H9 (cell line): Measurements from ENCODE around the gene MITD1. TPM values are rescaled to one million over a fixed set of nuclear protein-coding genes. Genes with fewer than 3 reads are reported as not detected.

ENCODE experiments used
- DNase-seq: peaks from one replicate; pipeline ENCODE4 v3.0.0-alpha.2; 2017
- H2AFZ ChIP-seq: one replicate; pipeline ENCODE4 v1.6.1; 2013; ENCODE audit warnings: mild to moderate bottlenecking, low read length, control low read depth, moderate library complexity
- H2AK5ac ChIP-seq: 2 replicates; pipeline ENCODE4 v1.6.1; 2013; ENCODE audit warnings: low read length, control low read depth, mixed read lengths; ENCODE audit not compliant: insufficient read length
- H2BK120ac ChIP-seq: one replicate; pipeline ENCODE4 v1.6.1; 2013; ENCODE audit warnings: low read depth, mild to moderate bottlenecking, low read length, control low read depth, inconsistent platforms; ENCODE audit not compliant: poor library complexity, severe bottlenecking
- H2BK12ac ChIP-seq: 2 replicates; pipeline ENCODE4 v1.6.1; 2013; ENCODE audit warnings: low read length, control low read depth, mixed read lengths, low read depth; ENCODE audit not compliant: insufficient read length
- H2BK15ac ChIP-seq: 2 replicates; pipeline ENCODE4 v1.6.1; 2013; ENCODE audit warnings: low read depth, low read length, control low read depth
- H2BK20ac ChIP-seq: one replicate; pipeline ENCODE4 v1.6.1; 2013; ENCODE audit warnings: low read depth, mild to moderate bottlenecking, low read length, control low read depth, inconsistent platforms; ENCODE audit not compliant: poor library complexity, severe bottlenecking
- H2BK5ac ChIP-seq: 2 replicates; pipeline ENCODE4 v1.6.1; 2013; ENCODE audit warnings: low read length, control low read depth, mixed read lengths; ENCODE audit not compliant: insufficient read length
- H3K14ac ChIP-seq: 2 replicates; pipeline ENCODE4 v1.6.1; 2013; ENCODE audit warnings: low read length, control low read depth; ENCODE audit not compliant: insufficient read depth
- H3K18ac ChIP-seq: 2 replicates; pipeline ENCODE4 v1.6.1; 2013; ENCODE audit warnings: low read depth, mild to moderate bottlenecking, mixed read lengths, low read length, control low read depth; ENCODE audit not compliant: insufficient read length
- H3K23ac ChIP-seq: 2 replicates; pipeline ENCODE4 v1.6.1; 2013; ENCODE audit warnings: low read length, control low read depth, mixed read lengths, low read depth; ENCODE audit not compliant: insufficient read length
- H3K23me2 ChIP-seq: 2 replicates; pipeline ENCODE4 v1.6.1; 2013; ENCODE audit warnings: low read depth, mild to moderate bottlenecking, mixed read lengths, low read length, control low read depth; ENCODE audit not compliant: insufficient read length, poor library complexity, severe bottlenecking
- H3K27ac ChIP-seq: 2 replicates; pipeline ENCODE4 v1.5.1; 2013; ENCODE audit warnings: low read length, control low read depth, mixed read lengths, low read depth; ENCODE audit not compliant: insufficient read length
- H3K27me3 ChIP-seq: 2 replicates; pipeline ENCODE4 v1.6.1; 2013; ENCODE audit warnings: low read length, control low read depth, inconsistent platforms; ENCODE audit not compliant: insufficient read depth
- H3K4ac ChIP-seq: 2 replicates; pipeline ENCODE4 v1.6.1; 2013; ENCODE audit warnings: low read depth, mild to moderate bottlenecking, control low read depth, inconsistent platforms, low read length, moderate library complexity
- H3K4me1 ChIP-seq: 2 replicates; pipeline ENCODE4 v1.6.1; 2013; ENCODE audit warnings: low read length, control low read depth, inconsistent platforms; ENCODE audit not compliant: insufficient read depth
- H3K4me2 ChIP-seq: 2 replicates; pipeline ENCODE4 v1.6.1; 2013; ENCODE audit warnings: low read length, control low read depth, mixed read lengths; ENCODE audit not compliant: insufficient read length, insufficient read depth
- H3K56ac ChIP-seq: 2 replicates; pipeline ENCODE4 v1.6.1; 2013; ENCODE audit warnings: low read depth, mild to moderate bottlenecking, mixed read lengths, low read length, control low read depth; ENCODE audit not compliant: insufficient read length
- H3K79me1 ChIP-seq: 2 replicates; pipeline ENCODE4 v1.6.1; 2013; ENCODE audit warnings: low read depth, mild to moderate bottlenecking, moderate library complexity, low read length, control low read depth, inconsistent platforms; ENCODE audit not compliant: insufficient read depth, poor library complexity, severe bottlenecking
- H3K79me2 ChIP-seq: 2 replicates; pipeline ENCODE4 v1.6.1; 2013; ENCODE audit warnings: low read length, control low read depth, inconsistent platforms; ENCODE audit not compliant: insufficient read depth
- H3K9ac ChIP-seq: 2 replicates; pipeline ENCODE4 v1.6.1; 2013; ENCODE audit warnings: low read length, control low read depth, mixed read lengths; ENCODE audit not compliant: insufficient read length; ENCODE audit errors: extremely low read depth
- H3K9me3 ChIP-seq: one replicate; pipeline ENCODE4 v1.6.1; 2013; ENCODE audit warnings: low read depth, low read length, inconsistent platforms; ENCODE audit not compliant: control insufficient read depth
- H3T11ph ChIP-seq: one replicate; pipeline ENCODE4 v1.6.1; 2013; ENCODE audit warnings: mild to moderate bottlenecking, low read length, control low read depth, inconsistent platforms
- H4K20me1 ChIP-seq: one replicate; pipeline ENCODE4 v1.6.1; 2013; ENCODE audit not compliant: control insufficient read depth, insufficient read length, insufficient read depth
- H4K5ac ChIP-seq: 2 replicates; pipeline ENCODE4 v1.6.1; 2013; ENCODE audit warnings: low read depth, mild to moderate bottlenecking, mixed read lengths, low read length, control low read depth; ENCODE audit not compliant: insufficient read length
- H4K8ac ChIP-seq: replicated peaks from 2 replicates; pipeline ENCODE4 v1.6.1; 2013; ENCODE audit warnings: low read length, control low read depth, mixed read lengths, low read depth; ENCODE audit not compliant: insufficient read length
- H4K91ac ChIP-seq: 2 replicates; pipeline ENCODE4 v1.6.1; 2013; ENCODE audit warnings: low read depth, mild to moderate bottlenecking, moderate library complexity, mixed read lengths, low read length, control low read depth; ENCODE audit not compliant: insufficient read length
- H3K27ac Mint-ChIP-seq, 3 experiments: 2 replicates in 2 of 3; 3 replicates in 1 of 3; pipeline ENCODE4 v1.8.0; 2020 to 2021; ENCODE audit warnings: mixed read lengths in 3 of 3, mild to moderate bottlenecking in 1 of 3, moderate library complexity in 1 of 3
- H3K27me3 Mint-ChIP-seq: 2 replicates; pipeline ENCODE4 v1.8.0; 2021; ENCODE audit warnings: low read depth, mild to moderate bottlenecking, moderate library complexity, mixed read lengths
- H3K36me3 Mint-ChIP-seq, 3 experiments: 2 replicates in 2 of 3; 3 replicates in 1 of 3; pipeline ENCODE4 v1.8.0; 2020 to 2021; ENCODE audit warnings: low read depth in 3 of 3, mixed read lengths in 3 of 3; ENCODE audit not compliant: insufficient read depth in 1 of 3
- H3K4me1 Mint-ChIP-seq, 2 experiments: 2 replicates each; pipeline ENCODE4 v1.8.0; 2020; ENCODE audit warnings: mixed read lengths in 2 of 2
- H3K4me3 Mint-ChIP-seq, 2 experiments: 2 replicates in 1 of 2; 3 replicates in 1 of 2; pipeline ENCODE4 v1.8.0; 2020 to 2021; ENCODE audit warnings: mild to moderate bottlenecking in 2 of 2, mixed read lengths in 2 of 2, moderate library complexity in 1 of 2
- H3K9me3 Mint-ChIP-seq, 2 experiments: 2 replicates in 1 of 2; 3 replicates in 1 of 2; pipeline ENCODE4 v1.8.0; 2020; ENCODE audit warnings: mild to moderate bottlenecking in 2 of 2, mixed read lengths in 2 of 2, moderate library complexity in 1 of 2
- WGBS: extraction: QIAGEN DNeasy Blood & Tissue Kit; methylation state at CpG from one replicate; pipeline ENCODE4 v1.1.7; 2013; ENCODE audit warnings: missing lambda C conversion rate, low lambda C conversion rate, mixed read lengths; ENCODE audit not compliant: insufficient read length; ENCODE audit errors: extremely low coverage; 5-methylcytosine and 5-hydroxymethylcytosine counted together
- total RNA-seq: library from RNA; stranded (reverse); gene quantifications from 2 replicates; pipeline ENCODE4 v1.2.1, GENCODE V29; 2021
- TF ChIP-seq, protein P1 (sequence below): fragments of 200-600 bp; sonication (generic); conservative IDR thresholded peaks from 3 replicates; pipeline ENCODE4 v1.8.0; 2021; ENCODE audit warnings: antibody characterized with exemption, mild to moderate bottlenecking

MITD1 gene
- total RNA-seq, 1 experiment from 2014 or later, result 35.2 TPM

DNA sequence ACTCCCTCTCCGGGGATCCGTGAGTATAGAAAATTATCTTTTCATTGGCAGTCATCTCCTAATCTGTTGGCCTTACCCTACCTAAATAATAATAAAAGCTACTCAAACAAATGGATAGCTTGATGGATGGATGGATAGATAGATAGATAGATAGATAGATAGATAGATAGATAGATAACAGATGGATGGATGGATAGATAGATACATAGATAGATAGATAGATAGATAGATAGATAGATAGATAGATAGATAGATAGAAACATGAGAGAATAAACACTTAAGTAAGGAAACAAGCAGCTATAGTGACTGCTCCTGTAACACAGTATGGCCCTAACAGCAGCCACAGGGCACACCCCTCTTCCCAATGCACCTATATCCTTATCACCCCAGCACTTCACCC, 35.2 kb upstream of the MITD1 start:
- WGBS, result no CpG with 5 or more reads among the region's 2 CpGs
- TF ChIP-seq, protein P1, sequence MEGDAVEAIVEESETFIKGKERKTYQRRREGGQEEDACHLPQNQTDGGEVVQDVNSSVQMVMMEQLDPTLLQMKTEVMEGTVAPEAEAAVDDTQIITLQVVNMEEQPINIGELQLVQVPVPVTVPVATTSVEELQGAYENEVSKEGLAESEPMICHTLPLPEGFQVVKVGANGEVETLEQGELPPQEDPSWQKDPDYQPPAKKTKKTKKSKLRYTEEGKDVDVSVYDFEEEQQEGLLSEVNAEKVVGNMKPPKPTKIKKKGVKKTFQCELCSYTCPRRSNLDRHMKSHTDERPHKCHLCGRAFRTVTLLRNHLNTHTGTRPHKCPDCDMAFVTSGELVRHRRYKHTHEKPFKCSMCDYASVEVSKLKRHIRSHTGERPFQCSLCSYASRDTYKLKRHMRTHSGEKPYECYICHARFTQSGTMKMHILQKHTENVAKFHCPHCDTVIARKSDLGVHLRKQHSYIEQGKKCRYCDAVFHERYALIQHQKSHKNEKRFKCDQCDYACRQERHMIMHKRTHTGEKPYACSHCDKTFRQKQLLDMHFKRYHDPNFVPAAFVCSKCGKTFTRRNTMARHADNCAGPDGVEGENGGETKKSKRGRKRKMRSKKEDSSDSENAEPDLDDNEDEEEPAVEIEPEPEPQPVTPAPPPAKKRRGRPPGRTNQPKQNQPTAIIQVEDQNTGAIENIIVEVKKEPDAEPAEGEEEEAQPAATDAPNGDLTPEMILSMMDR, result no peak

More for the DNA sequence above, 35.2 kb upstream of the MITD1 start:
- Mint-ChIP-seq H3K4me3 (no peak overlapping the region), H3K4me1 (no peaks in the 10 kb centered on the region), H3K27ac (no peak overlapping the region), H3K36me3 (peaks cover 0 to 5% (median 5%) of the 10 kb centered on the region in 3 experiments; a peak in 3 of 7 replicates), H3K27me3 (no peaks in the 10 kb centered on the region), H3K9me3 (no peaks in the 10 kb centered on the region)
- no peak overlapping the region for H2BK5ac ChIP-seq
- H3K27ac ChIP-seq, result no peak overlapping the region
- no peak overlapping the region for H2BK15ac ChIP-seq
- H2AFZ ChIP-seq, result no peak overlapping the region
- no peaks in the 10 kb centered on the region for H3K79me2 ChIP-seq
- no peaks in the 10 kb centered on the region for H3K23me2 ChIP-seq
- no peak overlapping the region for H3K9ac ChIP-seq
- H3K79me1 ChIP-seq, result no peaks in the 10 kb centered on the region
- H3K18ac ChIP-seq, result no peak overlapping the region
- no peak overlapping the region for H3K14ac ChIP-seq
- H2BK12ac ChIP-seq, result no peak overlapping the region
- H4K91ac ChIP-seq, result no peak overlapping the region
- no peaks in the 10 kb centered on the region for H3K9me3 ChIP-seq
- H4K8ac ChIP-seq, result no peak overlapping the region
- no peaks in the 10 kb centered on the region for H4K20me1 ChIP-seq
- H3K4me1 ChIP-seq, result no peaks in the 10 kb centered on the region
- no peak for DNase-seq
- no peak overlapping the region for H2BK120ac ChIP-seq
- H3T11ph ChIP-seq, result no peak overlapping the region
- H3K56ac ChIP-seq, result no peak overlapping the region
- H3K27me3 ChIP-seq, result no peaks in the 10 kb centered on the region
- H3K4ac ChIP-seq, result no peak overlapping the region
- H4K5ac ChIP-seq, result no peak overlapping the region
- no peak overlapping the region for H2AK5ac ChIP-seq
- no peak overlapping the region for H2BK20ac ChIP-seq
- no peak overlapping the region for H3K4me2 ChIP-seq
- H3K23ac ChIP-seq, result no peak overlapping the region
